GM12864 (cell line): ENCODE data around the gene RAB33A.

Source experiments
- DNase-seq: peaks from one replicate; pipeline ENCODE4 v3.0.0-alpha.2; 2011; ENCODE audit warnings: low read depth
- H3K4me3 ChIP-seq: 2 replicates; pipeline ENCODE4 v1.5.1; 2011; ENCODE audit warnings: mild to moderate bottlenecking, low read depth, low read length, control low read depth
- TF ChIP-seq, protein P1 (sequence below): IDR thresholded peaks from 2 replicates; pipeline ENCODE4 v1.5.1; 2011; ENCODE audit warnings: low read depth, mild to moderate bottlenecking, moderate library complexity, low read length, control low read depth, inconsistent platforms; ENCODE audit errors: missing control alignments

Gene RAB33A

DNA sequence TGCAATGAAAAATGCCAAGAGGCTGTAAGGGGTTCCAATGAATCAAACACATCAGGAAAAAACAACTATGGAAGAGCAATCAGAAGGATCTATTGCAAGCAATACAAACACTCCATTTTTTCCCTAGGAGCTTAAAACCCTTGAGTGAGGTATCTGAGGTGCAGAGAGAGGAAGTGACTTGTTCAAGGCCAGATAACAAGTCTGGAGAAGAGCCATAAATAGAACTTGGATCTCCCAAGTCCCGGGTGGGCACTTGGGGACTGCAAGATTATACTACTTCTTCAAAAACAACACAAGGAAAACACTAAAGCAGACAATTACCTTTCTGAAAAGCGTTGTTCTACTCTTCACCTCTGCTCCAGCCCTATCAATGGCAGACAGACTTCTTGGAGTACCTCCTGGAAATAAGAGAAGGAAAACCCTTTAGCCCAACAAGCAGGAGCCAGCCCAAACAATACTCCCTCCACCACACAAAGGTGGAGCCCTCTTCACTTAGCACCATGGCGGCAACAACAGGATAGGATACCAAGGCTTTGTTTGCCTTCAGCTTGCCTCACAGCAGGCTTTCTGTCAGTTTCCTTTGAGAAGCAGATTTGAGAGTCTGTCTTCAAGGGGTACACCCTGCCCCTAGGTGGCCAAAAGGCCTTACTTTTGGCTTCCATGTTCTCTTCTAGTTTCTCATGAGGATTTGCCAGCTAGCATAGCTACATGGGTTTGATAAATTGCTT is 32.1 kb upstream of the RAB33A start:
- no peak for DNase-seq
- no peak overlapping the region for H3K4me3 ChIP-seq
- TF ChIP-seq, protein P1, sequence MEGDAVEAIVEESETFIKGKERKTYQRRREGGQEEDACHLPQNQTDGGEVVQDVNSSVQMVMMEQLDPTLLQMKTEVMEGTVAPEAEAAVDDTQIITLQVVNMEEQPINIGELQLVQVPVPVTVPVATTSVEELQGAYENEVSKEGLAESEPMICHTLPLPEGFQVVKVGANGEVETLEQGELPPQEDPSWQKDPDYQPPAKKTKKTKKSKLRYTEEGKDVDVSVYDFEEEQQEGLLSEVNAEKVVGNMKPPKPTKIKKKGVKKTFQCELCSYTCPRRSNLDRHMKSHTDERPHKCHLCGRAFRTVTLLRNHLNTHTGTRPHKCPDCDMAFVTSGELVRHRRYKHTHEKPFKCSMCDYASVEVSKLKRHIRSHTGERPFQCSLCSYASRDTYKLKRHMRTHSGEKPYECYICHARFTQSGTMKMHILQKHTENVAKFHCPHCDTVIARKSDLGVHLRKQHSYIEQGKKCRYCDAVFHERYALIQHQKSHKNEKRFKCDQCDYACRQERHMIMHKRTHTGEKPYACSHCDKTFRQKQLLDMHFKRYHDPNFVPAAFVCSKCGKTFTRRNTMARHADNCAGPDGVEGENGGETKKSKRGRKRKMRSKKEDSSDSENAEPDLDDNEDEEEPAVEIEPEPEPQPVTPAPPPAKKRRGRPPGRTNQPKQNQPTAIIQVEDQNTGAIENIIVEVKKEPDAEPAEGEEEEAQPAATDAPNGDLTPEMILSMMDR, result no peak

DNA sequence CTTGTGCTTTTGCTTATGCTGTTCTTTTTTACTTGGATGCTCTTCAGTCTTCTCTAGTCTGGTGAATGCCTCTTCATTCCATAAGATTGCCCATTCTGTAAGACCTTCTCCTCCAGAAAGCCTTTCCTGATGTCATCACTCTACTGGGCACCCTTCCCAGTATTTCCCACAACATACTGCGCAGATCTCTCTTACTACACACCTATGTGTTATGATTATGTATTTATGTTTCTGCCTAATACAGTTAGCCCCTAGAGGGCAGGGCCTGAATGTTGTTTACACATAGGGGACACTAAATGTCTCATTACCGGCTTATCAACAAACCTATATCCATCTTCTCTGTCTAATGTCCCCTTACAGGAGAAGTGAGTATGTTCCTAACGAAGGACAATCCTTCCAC is 27.3 kb upstream of the RAB33A start:
- TF ChIP-seq, protein P1, result no peak
- no peak for DNase-seq
- no peak overlapping the region for H3K4me3 ChIP-seq

DNA sequence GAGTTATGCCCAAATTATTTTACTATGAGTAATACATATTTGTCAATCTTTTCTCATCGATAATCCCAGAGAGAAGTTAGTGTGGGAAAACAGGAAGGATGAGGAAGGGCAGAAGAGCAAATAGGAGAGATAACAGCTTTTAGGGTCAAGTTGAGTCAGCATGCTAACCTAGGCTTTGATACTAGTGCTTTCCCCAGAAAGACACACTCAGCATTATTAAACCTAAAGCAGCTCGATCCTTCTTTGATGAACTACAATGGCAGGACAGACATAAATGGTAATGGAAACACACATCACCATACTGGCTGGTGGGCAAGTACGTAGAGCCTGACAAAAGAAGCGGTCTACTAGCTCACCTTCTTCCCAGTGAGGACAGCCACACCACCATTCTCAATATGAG is 26.6 kb upstream of the RAB33A start:
- TF ChIP-seq, protein P1, result no peak
- H3K4me3 ChIP-seq, result no peak overlapping the region
- no peak for DNase-seq

DNA sequence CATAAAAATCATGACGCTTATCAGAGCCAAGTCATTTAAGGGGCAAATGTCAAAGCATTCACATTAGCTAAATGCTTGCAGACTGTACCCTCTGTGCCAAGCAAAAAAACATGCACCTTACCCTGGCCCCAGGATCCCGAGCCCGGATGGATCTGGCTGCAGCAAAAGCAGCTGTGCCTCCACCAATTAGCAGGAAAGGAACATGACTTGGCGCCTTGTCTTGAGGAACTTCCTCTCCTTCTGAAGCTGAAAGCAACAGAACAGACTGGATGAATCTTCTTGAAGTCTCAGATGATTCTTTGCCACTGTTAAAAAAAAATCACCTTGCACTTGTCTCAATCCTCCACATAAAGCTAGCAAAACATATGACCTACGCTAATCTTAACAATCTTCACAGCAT is 24.1 kb upstream of the RAB33A start:
- no peak for DNase-seq
- H3K4me3 ChIP-seq, result no peak overlapping the region
- TF ChIP-seq, protein P1, result no peak

DNA sequence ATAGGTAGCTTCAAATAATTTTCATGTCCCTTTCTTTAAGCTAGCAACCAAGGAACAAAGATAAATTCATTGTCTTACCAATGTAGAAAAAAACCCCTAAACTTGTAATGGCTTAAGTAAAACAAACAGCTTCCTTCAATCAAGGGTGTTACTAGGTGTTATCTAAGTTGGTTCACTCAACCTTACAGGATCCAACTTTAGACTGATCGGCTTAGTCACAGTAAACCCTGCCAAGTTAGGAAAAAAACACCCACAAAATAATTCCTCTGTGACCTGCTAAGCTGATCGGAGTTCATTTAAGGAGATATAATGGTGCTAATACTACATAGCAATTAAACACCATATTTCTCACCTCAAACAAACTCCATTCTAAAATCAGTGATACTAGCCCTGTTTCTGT is 16.2 kb upstream of the RAB33A start:
- no peak for DNase-seq
- TF ChIP-seq, protein P1, result no peak
- no peak overlapping the region for H3K4me3 ChIP-seq

DNA sequence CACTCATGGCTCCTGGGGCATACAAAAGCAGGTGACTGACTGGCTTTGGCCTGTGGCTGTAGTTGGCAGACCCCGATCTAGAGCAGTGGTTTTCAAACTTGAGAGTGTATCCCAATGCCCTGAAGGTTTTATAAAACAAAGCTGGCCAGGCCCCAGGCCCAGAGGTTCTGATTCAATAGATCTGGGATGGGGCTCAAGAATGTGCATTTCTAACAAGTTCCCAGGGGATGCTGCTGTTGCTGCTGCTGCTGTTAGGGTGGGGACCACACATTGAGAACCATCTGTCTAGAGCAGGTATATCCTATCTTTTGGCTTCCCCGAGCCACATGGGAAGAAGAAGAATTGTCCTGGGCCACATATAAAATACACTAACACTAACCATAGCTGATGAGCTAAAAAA is 13.5 kb upstream of the RAB33A start:
- no peak overlapping the region for H3K4me3 ChIP-seq
- TF ChIP-seq, protein P1, result no peak

DNA sequence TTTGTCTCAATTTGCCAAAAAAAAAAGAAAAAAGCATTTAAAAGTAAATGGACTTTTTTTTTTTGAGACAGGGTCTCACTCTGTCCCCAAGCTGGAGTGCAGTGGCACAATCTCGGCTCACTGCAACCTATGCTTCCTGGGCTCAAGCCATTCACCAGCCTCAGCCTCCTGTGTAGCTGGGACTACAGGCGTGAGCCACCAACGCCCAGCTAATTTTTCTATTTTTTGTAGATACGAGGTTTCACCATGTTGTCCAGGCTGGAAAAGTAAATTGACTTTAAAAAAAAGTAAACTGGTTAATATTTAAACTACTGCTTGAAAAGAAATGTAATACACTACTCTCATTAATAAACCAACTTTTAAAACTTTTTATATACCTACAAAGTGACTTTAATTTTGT is 12.0 kb upstream of the RAB33A start:
- no peak for DNase-seq
- H3K4me3 ChIP-seq, result no peak overlapping the region
- TF ChIP-seq, protein P1, result no peak

More for the DNA sequence above, 13.5 kb upstream of the RAB33A start:
- DNase-seq, result no peak
